Epithelial cell of esophagus (primary cell): Measurements from ENCODE around the gene PRTFDC1.

Experiments
- DNase-seq: peaks from one replicate; pipeline ENCODE4 v3.0.0; 2010; ENCODE audit warnings: low read depth
- H3K4me3 ChIP-seq: 2 replicates; pipeline ENCODE4 v1.5.1; 2011; ENCODE audit warnings: mild to moderate bottlenecking, low read length, control low read depth
- CTCF ChIP-seq: IDR thresholded peaks from 2 replicates; pipeline ENCODE4 v1.5.1; 2011; ENCODE audit warnings: low read depth, mild to moderate bottlenecking, low read length, control low read depth, inconsistent platforms; ENCODE audit not compliant: insufficient read depth; ENCODE audit errors: missing control alignments

PRTFDC1 gene

DNA sequence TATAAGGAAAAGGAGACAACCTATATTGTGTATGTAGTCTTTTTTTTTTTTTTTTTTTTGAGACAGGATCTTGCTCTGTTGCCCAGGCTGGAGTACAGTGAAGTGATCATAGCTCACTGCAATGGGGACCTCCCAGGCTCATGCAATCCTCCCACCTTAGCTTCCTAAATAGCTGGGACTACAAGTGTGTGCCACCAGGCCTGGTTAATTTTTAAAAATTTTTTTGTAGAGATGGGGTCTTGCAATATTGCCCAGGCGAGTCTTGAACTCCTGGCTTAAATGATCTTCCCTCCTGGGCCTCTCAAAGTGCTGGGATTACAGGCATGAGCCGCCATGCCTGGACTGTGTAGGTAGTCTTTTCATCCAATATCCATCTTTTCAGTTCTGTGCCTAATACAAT, 150.0 kb downstream of the PRTFDC1 start:
- TF ChIP-seq CTCF = no peak
- no peak for DNase-seq
- H3K4me3 ChIP-seq = no peak overlapping the region

- no peak for DNase-seq
- TF ChIP-seq CTCF = no peak
These were observed 151.5 kb downstream of the PRTFDC1 start for GRCh38 chr10:24800861-24801260.

More at GRCh38 chr10:24800861-24801260, 151.5 kb downstream of the PRTFDC1 start:
- no peak overlapping the region for H3K4me3 ChIP-seq
